ENCODE results near the gene UTP25.

GRCh38 chr1:209899948-209900347 is 72.2 kb downstream of the UTP25 start:
- TF ChIP-seq FOXM1 (IDR thresholded peaks at IDR 0.05; ENCODE audit: borderline replicate concordance) (no peak), LEF1 (IDR thresholded peaks at IDR 0.05; ENCODE audit: borderline replicate concordance) (no peak), SUZ12 (IDR thresholded peaks at IDR 0.05) (no peak), FOXK2 (IDR thresholded peaks at IDR 0.05) (no peak), ZNF384 (IDR thresholded peaks at IDR 0.05) (no peak)

Data from HEK293T (cell line).